ENCODE data around the gene CLDN24.

- TF ChIP-seq CTCF (IDR thresholded peaks at IDR 0.05) = no peak
- no peak for TF ChIP-seq POLR2AphosphoS5 (IDR thresholded peaks at IDR 0.05)
- TF ChIP-seq EP300 (IDR thresholded peaks at IDR 0.05) = no peak
- no peak for TF ChIP-seq POLR2A (IDR thresholded peaks at IDR 0.05)
Measured at GRCh38 chr4:183297675-183298074, 24.6 kb downstream of the CLDN24 start.

All from upper lobe of left lung (tissue), 4 donors.